ENCODE measurements around the gene SLC25A3.
"Not testable (repeated sequence)": the region's sequence is repeated elsewhere in the genome, so short reads cannot be mapped to it uniquely, and the experiment has no call there.

Gene SLC25A3

DNA sequence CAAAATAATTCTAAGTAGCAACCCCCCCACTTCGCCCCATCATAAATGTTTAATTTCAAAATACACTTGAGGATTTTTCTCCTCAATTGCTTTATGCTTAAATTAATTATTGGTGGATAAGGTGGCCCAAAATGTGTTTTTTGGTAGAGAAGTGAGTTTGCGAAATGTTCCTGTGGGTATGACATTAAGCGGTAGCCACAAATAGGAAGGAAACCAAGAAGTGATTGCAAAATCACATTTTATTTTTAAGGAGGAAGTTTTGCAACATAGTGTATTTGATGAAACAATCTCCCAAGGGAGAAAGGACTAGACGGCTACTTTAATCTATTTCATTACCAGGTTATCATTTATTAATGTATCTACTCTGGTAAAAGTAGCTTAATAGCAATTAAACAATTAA lies 25.5 kb downstream of the SLC25A3 start:
- TF ChIP-seq, protein P1, sequence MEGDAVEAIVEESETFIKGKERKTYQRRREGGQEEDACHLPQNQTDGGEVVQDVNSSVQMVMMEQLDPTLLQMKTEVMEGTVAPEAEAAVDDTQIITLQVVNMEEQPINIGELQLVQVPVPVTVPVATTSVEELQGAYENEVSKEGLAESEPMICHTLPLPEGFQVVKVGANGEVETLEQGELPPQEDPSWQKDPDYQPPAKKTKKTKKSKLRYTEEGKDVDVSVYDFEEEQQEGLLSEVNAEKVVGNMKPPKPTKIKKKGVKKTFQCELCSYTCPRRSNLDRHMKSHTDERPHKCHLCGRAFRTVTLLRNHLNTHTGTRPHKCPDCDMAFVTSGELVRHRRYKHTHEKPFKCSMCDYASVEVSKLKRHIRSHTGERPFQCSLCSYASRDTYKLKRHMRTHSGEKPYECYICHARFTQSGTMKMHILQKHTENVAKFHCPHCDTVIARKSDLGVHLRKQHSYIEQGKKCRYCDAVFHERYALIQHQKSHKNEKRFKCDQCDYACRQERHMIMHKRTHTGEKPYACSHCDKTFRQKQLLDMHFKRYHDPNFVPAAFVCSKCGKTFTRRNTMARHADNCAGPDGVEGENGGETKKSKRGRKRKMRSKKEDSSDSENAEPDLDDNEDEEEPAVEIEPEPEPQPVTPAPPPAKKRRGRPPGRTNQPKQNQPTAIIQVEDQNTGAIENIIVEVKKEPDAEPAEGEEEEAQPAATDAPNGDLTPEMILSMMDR (IDR thresholded peaks at IDR 0.05): no peak
- Histone ChIP-seq H3K4me3 (no peak overlapping the region), H3K27ac (peak overlapping the region in 1 of 2 donors; percentile 10)
- DNase-seq (ENCODE audit: low spot score): no peak

DNA sequence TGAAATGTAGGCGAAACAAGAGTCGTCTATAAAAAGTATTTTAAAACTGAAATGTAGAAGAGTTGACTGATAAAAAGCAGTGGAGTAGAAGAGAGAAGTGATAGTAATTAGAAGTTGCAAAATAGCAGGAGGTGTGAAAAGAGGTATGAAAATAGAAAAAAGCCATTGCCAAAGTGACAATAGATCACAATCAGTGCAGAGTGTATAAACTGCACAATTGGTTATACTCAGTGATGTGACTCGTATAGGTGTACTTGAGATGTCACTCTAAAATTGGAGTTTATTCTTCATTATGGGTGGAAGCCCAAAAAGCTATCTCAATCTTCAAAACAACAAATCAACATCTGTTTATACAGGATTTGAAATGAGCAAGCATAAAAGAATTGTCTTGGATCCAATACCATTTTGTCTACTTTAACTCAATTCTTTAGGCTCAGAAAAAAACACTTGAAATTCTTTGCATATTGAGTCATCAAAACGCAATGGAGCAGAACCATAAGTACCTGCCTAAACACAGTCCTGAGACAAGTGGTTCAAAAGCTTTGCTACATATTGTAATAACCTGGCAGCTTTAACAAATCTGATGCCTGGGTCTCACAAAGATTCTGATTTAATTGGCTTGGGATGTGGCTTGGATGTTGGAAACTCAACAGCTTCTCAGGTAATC lies 42.3 kb downstream of the SLC25A3 start:
- Histone ChIP-seq H3K27ac (no peak overlapping the region), H3K4me3 (no peak overlapping the region)
- TF ChIP-seq, protein P1 (IDR thresholded peaks at IDR 0.05): no peak
- DNase-seq (ENCODE audit: low spot score): no peak

DNA sequence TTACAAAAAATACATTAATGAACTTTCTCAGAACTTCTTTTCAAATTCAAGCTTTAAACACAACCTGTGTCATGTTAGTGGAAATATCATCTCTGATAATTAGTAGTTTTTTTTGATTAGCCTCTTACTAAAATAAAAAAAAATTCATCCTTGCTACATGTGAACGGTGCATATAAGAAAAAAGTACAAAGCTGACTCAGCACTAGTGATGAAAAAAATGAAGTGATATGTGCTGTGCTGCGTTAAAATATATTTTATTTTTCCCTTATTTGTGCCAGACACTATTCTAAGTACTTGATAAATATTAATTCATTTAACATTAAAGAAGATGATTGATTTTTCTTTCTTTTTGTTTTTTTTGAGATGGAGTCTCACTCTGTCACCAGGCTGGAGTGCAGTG lies 43.6 kb downstream of the SLC25A3 start:
- no peak overlapping the region for H3K4me3 ChIP-seq
- TF ChIP-seq, protein P1 (IDR thresholded peaks at IDR 0.05): no peak
- DNase-seq (ENCODE audit: low spot score): no peak
- H3K27ac ChIP-seq: no peak overlapping the region

GRCh38 chr12:98638009-98638408 lies 44.5 kb downstream of the SLC25A3 start:
- TF ChIP-seq, protein P1 (IDR thresholded peaks at IDR 0.05): no peak
- Histone ChIP-seq H3K27ac (no peak overlapping the region), H3K4me3 (no peak overlapping the region)
- DNase-seq (ENCODE audit: low spot score): no peak

DNA sequence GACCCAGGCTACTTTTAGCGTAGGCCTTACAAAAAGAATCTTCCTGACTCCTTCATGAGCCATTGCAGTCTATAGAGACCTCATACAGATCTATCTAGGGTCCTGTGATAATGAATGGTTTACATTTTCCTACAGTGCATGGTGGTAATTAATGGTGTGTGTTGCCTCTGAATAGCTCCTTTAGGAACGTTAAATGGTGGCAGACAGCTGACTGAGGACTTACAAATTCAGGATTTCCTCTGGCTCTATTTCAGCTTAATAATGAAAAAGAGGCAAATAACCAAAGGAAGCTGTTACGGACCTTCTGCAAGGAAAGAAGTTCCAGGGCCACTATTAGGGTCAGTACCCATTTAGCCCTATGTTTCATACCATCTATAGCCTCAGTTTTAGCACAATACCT lies 46.0 kb downstream of the SLC25A3 start:
- DNase-seq (ENCODE audit: low spot score): no peak
- no peak overlapping the region for H3K4me3 ChIP-seq
- H3K27ac ChIP-seq: no peak overlapping the region
- TF ChIP-seq, protein P1 (IDR thresholded peaks at IDR 0.05): no peak

DNA sequence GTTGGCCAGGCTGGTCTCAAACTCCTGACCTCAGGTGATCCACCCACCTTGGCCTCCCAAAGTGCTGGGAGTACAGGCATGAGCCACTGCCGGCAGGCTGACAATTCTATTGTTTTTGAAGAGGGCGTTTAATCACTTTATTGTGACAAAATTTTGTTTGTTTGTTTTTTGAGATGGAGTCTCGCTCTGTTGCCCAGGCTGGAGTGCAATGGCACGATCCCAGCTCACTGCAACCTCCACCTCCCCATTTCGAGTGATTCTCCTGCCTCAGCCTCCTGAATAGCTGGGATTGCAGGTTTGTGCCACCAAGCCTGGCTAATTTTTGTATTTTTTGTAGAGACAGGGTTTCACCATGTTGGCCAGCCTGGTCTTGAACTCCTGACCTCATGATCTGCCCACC lies 49.3 kb downstream of the SLC25A3 start:
- H3K4me3 ChIP-seq; DNase-seq (ENCODE audit: low spot score); H3K27ac ChIP-seq: not testable (repeated sequence)

DNA sequence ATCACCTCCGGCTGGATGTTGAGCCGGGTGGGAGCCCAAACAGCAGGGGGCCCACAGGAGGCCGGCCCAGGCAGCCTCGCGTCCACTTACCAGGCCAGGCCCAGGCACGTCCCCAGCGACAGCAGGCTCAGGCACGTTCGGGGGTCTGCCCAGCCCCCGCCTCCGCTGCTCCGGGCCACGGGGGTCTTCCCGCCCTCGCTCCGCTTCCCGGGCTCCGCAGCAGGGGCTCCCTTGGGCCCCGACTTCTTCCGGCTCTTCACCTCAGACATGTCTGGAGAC lies 50.9 kb downstream of the SLC25A3 start:
- Histone ChIP-seq H3K4me3 (peak overlapping the region; percentile 78), H3K27ac (peak overlapping the region; percentile 81 to 88)
- TF ChIP-seq, protein P1 (IDR thresholded peaks at IDR 0.05): no peak
- no peak for DNase-seq (ENCODE audit: low spot score)
